GM12878 (cell line): ENCODE measurements around the gene SLC2A5. TPM values are rescaled to one million over a fixed set of nuclear protein-coding genes. Genes with fewer than 3 reads are reported as not detected.
A peak's percentile ranks its signal among the peaks of the same experiment; 100 is the strongest.

Experiments
- ATF2 ChIP-seq: IDR thresholded peaks from 2 replicates; pipeline ENCODE4 v1.6.1; 2012; ENCODE audit warnings: low read length, inconsistent platforms
- ATF3 ChIP-seq: IDR thresholded peaks from 2 replicates; pipeline ENCODE4 v1.6.1; 2011; ENCODE audit warnings: low read depth, mild to moderate bottlenecking, low read length, moderate library complexity, borderline replicate concordance; ENCODE audit errors: extremely low read depth
- ATF7 ChIP-seq: fragments of 450-650 bp; IDR thresholded peaks from 2 replicates; pipeline ENCODE4 v1.6.1; 2016; ENCODE audit warnings: low read depth, mild to moderate bottlenecking
- BHLHE40 ChIP-seq, 2 experiments: fragments of 450-650 bp in 1 of 2; IDR thresholded peaks; 2 replicates each; pipeline ENCODE4 v1.6.1; 2011 to 2017; ENCODE audit warnings: low read depth in 2 of 2, borderline replicate concordance in 1 of 2, improper control_type of control experiment in 1 of 2, low read length in 1 of 2, mild to moderate bottlenecking in 1 of 2
- BMI1 ChIP-seq: fragments of 450-650 bp; IDR thresholded peaks from 2 replicates; pipeline ENCODE4 v1.6.1; 2016; ENCODE audit warnings: mild to moderate bottlenecking, moderate library complexity, borderline replicate concordance
- CBFB ChIP-seq: IDR thresholded peaks from 2 replicates; pipeline ENCODE4 v1.6.1; 2016; ENCODE audit warnings: antibody characterized with exemption, low read depth
- CHD4 ChIP-seq: fragments of 200-600 bp; sonication (generic); IDR thresholded peaks from 2 replicates; pipeline ENCODE4 v1.6.1; 2016; ENCODE audit warnings: mild to moderate bottlenecking
- EED ChIP-seq: sonication (generic); IDR thresholded peaks from 2 replicates; pipeline ENCODE4 v1.6.1; 2016; ENCODE audit warnings: antibody characterized with exemption, low read depth
- HDAC2 ChIP-seq: fragments of 200-600 bp; sonication (generic); IDR thresholded peaks from 2 replicates; pipeline ENCODE4 v1.6.1; 2017
- IKZF1 ChIP-seq: fragments of 450-650 bp; conservative IDR thresholded peaks from 2 replicates; pipeline ENCODE4 v1.6.1; 2017; ENCODE audit warnings: antibody characterized with exemption, mild to moderate bottlenecking
- IKZF2 ChIP-seq, 2 experiments: fragments of 450-650 bp; IDR thresholded peaks; 2 replicates each; pipeline ENCODE4 v1.6.1; 2017; ENCODE audit warnings: mild to moderate bottlenecking in 2 of 2, moderate library complexity in 2 of 2
- IRF4 ChIP-seq: IDR thresholded peaks from 2 replicates; pipeline ENCODE4 v1.6.1; 2011; ENCODE audit warnings: low read depth, low read length
- KDM1A ChIP-seq: fragments of 200-600 bp; sonication (generic); IDR thresholded peaks from 2 replicates; pipeline ENCODE4 v1.6.1; 2016; ENCODE audit warnings: borderline replicate concordance
- MTA3 ChIP-seq: IDR thresholded peaks from 2 replicates; pipeline ENCODE4 v1.6.1; 2012; ENCODE audit warnings: low read length, inconsistent platforms, borderline replicate concordance
- MXI1 ChIP-seq: fragments of 150-350 bp; IDR thresholded peaks from 2 replicates; pipeline ENCODE4 v1.6.1; 2011; ENCODE audit warnings: low read depth, mild to moderate bottlenecking, inconsistent platforms, low read length, improper control_type of control experiment
- NBN ChIP-seq: fragments of 450-650 bp; IDR thresholded peaks from 2 replicates; pipeline ENCODE4 v1.6.1; 2016
- NFIC ChIP-seq: IDR thresholded peaks from 2 replicates; pipeline ENCODE4 v1.6.1; 2012; ENCODE audit warnings: low read depth, mild to moderate bottlenecking, inconsistent platforms, low read length, moderate library complexity
- NR2F1 ChIP-seq: fragments of 450-650 bp; conservative IDR thresholded peaks from 2 replicates; pipeline ENCODE4 v1.6.1; 2017; ENCODE audit warnings: mild to moderate bottlenecking
- NRF1 ChIP-seq: conservative IDR thresholded peaks from 2 replicates; pipeline ENCODE4 v1.6.1; 2011; ENCODE audit warnings: mild to moderate bottlenecking, low read depth, low read length, improper control_type of control experiment
- POLR2AphosphoS2 ChIP-seq: IDR thresholded peaks from 2 replicates; pipeline ENCODE4 v1.6.1; 2011; ENCODE audit warnings: low read depth, mild to moderate bottlenecking, low read length, improper control_type of control experiment, moderate library complexity
- SPI1 ChIP-seq: IDR thresholded peaks from 2 replicates; pipeline ENCODE4 v1.6.1; 2011; ENCODE audit warnings: low read depth, mild to moderate bottlenecking, low read length, moderate library complexity, borderline replicate concordance; ENCODE audit not compliant: insufficient read depth
- ZNF24 ChIP-seq: fragments of 450-650 bp; IDR thresholded peaks from 2 replicates; pipeline ENCODE4 v1.6.1; 2017; ENCODE audit warnings: antibody characterized with exemption, mild to moderate bottlenecking
- polyA plus RNA-seq, 11 experiments: library from polyadenylated mRNA; depleted of rRNA in 4 of 11; unstranded in 6 of 11; stranded (reverse) in 5 of 11; fragments of >200 nt; fragmentation: Nextera tagmentation in 4 of 11; fragmentation: Illumina TruSeq in 1 of 11; extraction: Ambion mirVana in 4 of 11; extraction: Trizol in 1 of 11; gene quantifications; 1 replicate in 1 of 11; 2 replicates in 10 of 11; pipeline versions ENCODE4 v1.2.1 to v1.2.3, GENCODE V29; 2011 to 2016; ENCODE audit warnings: inconsistent platforms in 2 of 11, missing spikeins in 2 of 11, low read depth in 1 of 11
- total RNA-seq, 4 experiments: library from RNA; depleted of rRNA in 3 of 4; stranded (reverse); fragments of >200 nt in 3 of 4; fragmentation: Illumina TruSeq in 1 of 4; extraction: Trizol in 1 of 4; gene quantifications; 2 replicates each; pipeline versions ENCODE4 v1.2.1 to v1.2.3, GENCODE V29; 2013 to 2021
- TF ChIP-seq, protein P1 (sequence below): IDR thresholded peaks from 2 replicates; pipeline ENCODE4 v1.6.1; 2011; ENCODE audit warnings: mild to moderate bottlenecking, low read depth, low read length, moderate library complexity; ENCODE audit not compliant: insufficient replicate concordance
- TF ChIP-seq, protein P2 (sequence below): IDR thresholded peaks from 2 replicates; pipeline ENCODE4 v1.6.1; 2012; ENCODE audit warnings: low read depth, low read length, improper control_type of control experiment
- TF ChIP-seq, protein P3 (sequence below): IDR thresholded peaks from 2 replicates; pipeline ENCODE4 v1.6.1; 2012; ENCODE audit warnings: mild to moderate bottlenecking, low read depth, low read length

Gene SLC2A5
- total and polyA plus RNA-seq, 10 of the 15 experiments (the other 5 are each of a cell fraction or from before 2014, with no cell fraction given): 4.5 to 76.6 (median 23.9) TPM

GRCh38 chr1:9066945-9067807 is 2.3 kb downstream of the SLC2A5 start (continued):
- TF ChIP-seq CBFB (no peak), KDM1A (no peak), NFIC (no peak), BMI1 (no peak), BHLHE40 (IDR thresholded peaks at IDR 0.05; ENCODE audit: borderline replicate concordance in 1 of 2, low read depth in 2 of 2, low read length in 1 of 2) (peak; percentile 19 to 52; a peak in 1 of 4 replicates), NBN (no peak), ZNF24 (no peak), HDAC2 (no peak), CHD4 (no peak), NR2F1 (no peak), MTA3 (no peak), ATF7 (no peak), IRF4 (no peak), ATF2 (no peak), NRF1 (no peak), ATF3 (no peak), SPI1 (0 out of 2 replicates have a peak, but pooled peaks have one; percentile 7), POLR2AphosphoS2 (no peak), EED (peak; percentile 59; the same call in 1 of the 2 replicates), MXI1 (peak; percentile 83), IKZF1 (peak; percentile 63), IKZF2 (IDR thresholded peaks at IDR 0.05) (peak in 1 of 2 experiments; percentile 13; a peak in 2 of 4 replicates)
- TF ChIP-seq, protein P1, sequence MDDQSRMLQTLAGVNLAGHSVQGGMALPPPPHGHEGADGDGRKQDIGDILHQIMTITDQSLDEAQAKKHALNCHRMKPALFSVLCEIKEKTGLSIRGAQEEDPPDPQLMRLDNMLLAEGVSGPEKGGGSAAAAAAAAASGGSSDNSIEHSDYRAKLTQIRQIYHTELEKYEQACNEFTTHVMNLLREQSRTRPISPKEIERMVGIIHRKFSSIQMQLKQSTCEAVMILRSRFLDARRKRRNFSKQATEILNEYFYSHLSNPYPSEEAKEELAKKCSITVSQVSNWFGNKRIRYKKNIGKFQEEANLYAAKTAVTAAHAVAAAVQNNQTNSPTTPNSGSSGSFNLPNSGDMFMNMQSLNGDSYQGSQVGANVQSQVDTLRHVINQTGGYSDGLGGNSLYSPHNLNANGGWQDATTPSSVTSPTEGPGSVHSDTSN: no peak
- TF ChIP-seq, protein P2, sequence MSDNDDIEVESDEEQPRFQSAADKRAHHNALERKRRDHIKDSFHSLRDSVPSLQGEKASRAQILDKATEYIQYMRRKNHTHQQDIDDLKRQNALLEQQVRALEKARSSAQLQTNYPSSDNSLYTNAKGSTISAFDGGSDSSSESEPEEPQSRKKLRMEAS: peak; percentile 91
- TF ChIP-seq, protein P3, sequence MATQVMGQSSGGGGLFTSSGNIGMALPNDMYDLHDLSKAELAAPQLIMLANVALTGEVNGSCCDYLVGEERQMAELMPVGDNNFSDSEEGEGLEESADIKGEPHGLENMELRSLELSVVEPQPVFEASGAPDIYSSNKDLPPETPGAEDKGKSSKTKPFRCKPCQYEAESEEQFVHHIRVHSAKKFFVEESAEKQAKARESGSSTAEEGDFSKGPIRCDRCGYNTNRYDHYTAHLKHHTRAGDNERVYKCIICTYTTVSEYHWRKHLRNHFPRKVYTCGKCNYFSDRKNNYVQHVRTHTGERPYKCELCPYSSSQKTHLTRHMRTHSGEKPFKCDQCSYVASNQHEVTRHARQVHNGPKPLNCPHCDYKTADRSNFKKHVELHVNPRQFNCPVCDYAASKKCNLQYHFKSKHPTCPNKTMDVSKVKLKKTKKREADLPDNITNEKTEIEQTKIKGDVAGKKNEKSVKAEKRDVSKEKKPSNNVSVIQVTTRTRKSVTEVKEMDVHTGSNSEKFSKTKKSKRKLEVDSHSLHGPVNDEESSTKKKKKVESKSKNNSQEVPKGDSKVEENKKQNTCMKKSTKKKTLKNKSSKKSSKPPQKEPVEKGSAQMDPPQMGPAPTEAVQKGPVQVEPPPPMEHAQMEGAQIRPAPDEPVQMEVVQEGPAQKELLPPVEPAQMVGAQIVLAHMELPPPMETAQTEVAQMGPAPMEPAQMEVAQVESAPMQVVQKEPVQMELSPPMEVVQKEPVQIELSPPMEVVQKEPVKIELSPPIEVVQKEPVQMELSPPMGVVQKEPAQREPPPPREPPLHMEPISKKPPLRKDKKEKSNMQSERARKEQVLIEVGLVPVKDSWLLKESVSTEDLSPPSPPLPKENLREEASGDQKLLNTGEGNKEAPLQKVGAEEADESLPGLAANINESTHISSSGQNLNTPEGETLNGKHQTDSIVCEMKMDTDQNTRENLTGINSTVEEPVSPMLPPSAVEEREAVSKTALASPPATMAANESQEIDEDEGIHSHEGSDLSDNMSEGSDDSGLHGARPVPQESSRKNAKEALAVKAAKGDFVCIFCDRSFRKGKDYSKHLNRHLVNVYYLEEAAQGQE: no peak
